ENCODE measurements around the gene DUSP8. TPM values are rescaled to one million over a fixed set of nuclear protein-coding genes. Genes with fewer than 3 reads are reported as not detected.
A peak's percentile ranks its signal among the peaks of the same experiment; 100 is the strongest.
"Not testable (repeated sequence)": the region's sequence is repeated elsewhere in the genome, so short reads cannot be mapped to it uniquely, and the experiment has no call there.

The DUSP8 gene
- total RNA-seq, 1 experiment from 2014 or later, result 4.4 TPM

- no peak overlapping the region for H2AFZ ChIP-seq (ENCODE audit: low read length)
- H3K27ac Mint-ChIP-seq, result no peak overlapping the region; a peak in 1 of 7 replicates
- H3K27me3 Mint-ChIP-seq (ENCODE audit: low read depth), result peaks cover 68% of the 10 kb centered on the region
These were observed 25.4 kb upstream of the DUSP8 start for GRCh38 chr11:1597331-1597993.

GRCh38 chr11:1596576-1597121 lies 24.6 kb upstream of the DUSP8 start:
- H2BK120ac ChIP-seq (ENCODE audit: low read depth, low read length, poor library complexity, severe bottlenecking); H3T11ph ChIP-seq (ENCODE audit: low read length); H4K91ac ChIP-seq (ENCODE audit: insufficient read length, low read depth, low read length); H2BK12ac ChIP-seq (ENCODE audit: insufficient read length, low read depth, low read length); H3K27ac ChIP-seq (ENCODE audit: insufficient read length, low read depth, low read length); H3K79me2 ChIP-seq (ENCODE audit: insufficient read depth, low read length); H3K36me3 Mint-ChIP-seq (ENCODE audit: insufficient read depth in 1 of 3, low read depth in 3 of 3); H3K79me1 ChIP-seq (ENCODE audit: insufficient read depth, low read depth, low read length, poor library complexity, severe bottlenecking); H2AK5ac ChIP-seq (ENCODE audit: insufficient read length, low read length); H2BK20ac ChIP-seq (ENCODE audit: low read depth, low read length, poor library complexity, severe bottlenecking); H3K4ac ChIP-seq (ENCODE audit: low read depth, low read length); H3K9me3 ChIP-seq (ENCODE audit: control insufficient read depth, low read depth, low read length); H4K20me1 ChIP-seq (ENCODE audit: control insufficient read depth, insufficient read depth, insufficient read length); H4K8ac ChIP-seq (replicated peaks; ENCODE audit: insufficient read length, low read depth, low read length); H3K23ac ChIP-seq (ENCODE audit: insufficient read length, low read depth, low read length); H3K4me1 ChIP-seq (ENCODE audit: insufficient read depth, low read length); H3K27me3 ChIP-seq (ENCODE audit: insufficient read depth, low read length); H2AFZ ChIP-seq (ENCODE audit: low read length); H3K56ac ChIP-seq (ENCODE audit: insufficient read length, low read depth, low read length); H3K23me2 ChIP-seq (ENCODE audit: insufficient read length, low read depth, low read length, poor library complexity, severe bottlenecking); H2BK15ac ChIP-seq (ENCODE audit: low read depth, low read length); H2BK5ac ChIP-seq (ENCODE audit: insufficient read length, low read length); H4K5ac ChIP-seq (ENCODE audit: insufficient read length, low read depth, low read length): not testable (repeated sequence)
- Mint-ChIP-seq H3K27me3 (ENCODE audit: low read depth) (peaks cover 73% of the 10 kb centered on the region), H3K4me1 (peaks cover 29 to 33% of the 10 kb centered on the region in 2 experiments), H3K27ac (peak overlapping the region in 2 of 3 experiments; percentile 27 to 36; a peak in 2 of 7 replicates), H3K9me3 (peaks cover 5 to 11% of the 10 kb centered on the region in 2 experiments), H3K4me3 (peak overlapping the region; percentile 5 to 31; a peak in 3 of 5 replicates)
- peak overlapping the region; percentile 22 for H3K9ac ChIP-seq (ENCODE audit: extremely low read depth, insufficient read length, low read length)
- DNase-seq, result peak; percentile 52
- peak overlapping the region; percentile 29 for H3K18ac ChIP-seq (ENCODE audit: insufficient read length, low read depth, low read length)
- WGBS (ENCODE audit: extremely low coverage, insufficient read length, low lambda C conversion rate), result no CpG with 5 or more reads among the region's 19 CpGs
- H3K4me2 ChIP-seq (ENCODE audit: insufficient read depth, insufficient read length, low read length), result peak overlapping the region; percentile 51
- peak overlapping the region; percentile 71; the same call in 1 of the 2 replicates for H3K14ac ChIP-seq (ENCODE audit: insufficient read depth, low read length)

More at GRCh38 chr11:1597331-1597993, 25.4 kb upstream of the DUSP8 start:
- no peak overlapping the region for H2BK120ac ChIP-seq (ENCODE audit: low read depth, low read length, poor library complexity, severe bottlenecking)
- TF ChIP-seq CTCF (conservative IDR thresholded peaks at IDR 0.05), result no peak
- H3K4me3 Mint-ChIP-seq, result no peak overlapping the region
- H4K20me1 ChIP-seq (ENCODE audit: control insufficient read depth, insufficient read depth, insufficient read length), result no peaks in the 10 kb centered on the region
- no peak overlapping the region for H4K8ac ChIP-seq (replicated peaks; ENCODE audit: insufficient read length, low read depth, low read length)
- no peak overlapping the region for H3K14ac ChIP-seq (ENCODE audit: insufficient read depth, low read length)
- H3K9me3 Mint-ChIP-seq, result peaks cover 12 to 18% of the 10 kb centered on the region in 2 experiments
- no peak overlapping the region for H3K56ac ChIP-seq (ENCODE audit: insufficient read length, low read depth, low read length)
- peaks cover 4 to 8% (median 4%) of the 10 kb centered on the region in 3 experiments; a peak in 6 of 7 replicates for H3K36me3 Mint-ChIP-seq (ENCODE audit: insufficient read depth in 1 of 3, low read depth in 3 of 3)
- H3K4me1 Mint-ChIP-seq, result peaks cover 29 to 33% of the 10 kb centered on the region in 2 experiments
- H2BK20ac ChIP-seq (ENCODE audit: low read depth, low read length, poor library complexity, severe bottlenecking), result no peak overlapping the region
- no peak overlapping the region for H2BK12ac ChIP-seq (ENCODE audit: insufficient read length, low read depth, low read length)
- WGBS (ENCODE audit: extremely low coverage, insufficient read length, low lambda C conversion rate), result no CpG with 5 or more reads among the region's 10 CpGs
- H3K27ac ChIP-seq (ENCODE audit: insufficient read length, low read depth, low read length), result no peak overlapping the region
- H2BK15ac ChIP-seq (ENCODE audit: low read depth, low read length), result no peak overlapping the region
- no peak overlapping the region for H3K9ac ChIP-seq (ENCODE audit: extremely low read depth, insufficient read length, low read length)
- H4K91ac ChIP-seq (ENCODE audit: insufficient read length, low read depth, low read length), result no peak overlapping the region
- H2AK5ac ChIP-seq (ENCODE audit: insufficient read length, low read length), result no peak overlapping the region
- H3K4ac ChIP-seq (ENCODE audit: low read depth, low read length), result no peak overlapping the region
- no peak overlapping the region for H2BK5ac ChIP-seq (ENCODE audit: insufficient read length, low read length)
- no peak overlapping the region for H3K23ac ChIP-seq (ENCODE audit: insufficient read length, low read depth, low read length)
- H3K79me2 ChIP-seq (ENCODE audit: insufficient read depth, low read length), result no peaks in the 10 kb centered on the region
- peaks cover 3% of the 10 kb centered on the region; the same call in 1 of the 2 replicates for H3K4me1 ChIP-seq (ENCODE audit: insufficient read depth, low read length)
- DNase-seq, result no peak
- H3K79me1 ChIP-seq (ENCODE audit: insufficient read depth, low read depth, low read length, poor library complexity, severe bottlenecking), result no peaks in the 10 kb centered on the region
- no peaks in the 10 kb centered on the region for H3K27me3 ChIP-seq (ENCODE audit: insufficient read depth, low read length)
- H3K18ac ChIP-seq (ENCODE audit: insufficient read length, low read depth, low read length), result peak overlapping the region; percentile 35
- H3K23me2 ChIP-seq (ENCODE audit: insufficient read length, low read depth, low read length, poor library complexity, severe bottlenecking), result no peaks in the 10 kb centered on the region
- no peak overlapping the region for H3T11ph ChIP-seq (ENCODE audit: low read length)
- no peaks in the 10 kb centered on the region for H3K9me3 ChIP-seq (ENCODE audit: control insufficient read depth, low read depth, low read length)
- no peak overlapping the region for H4K5ac ChIP-seq (ENCODE audit: insufficient read length, low read depth, low read length)
- no peak overlapping the region for H3K4me2 ChIP-seq (ENCODE audit: insufficient read depth, insufficient read length, low read length)
